Jurkat, Clone E6-1 (cell line): ENCODE data around the gene TRABD2B.

Experiments
- DNase-seq: peaks from one replicate; pipeline ENCODE4 v3.0.0-alpha.2; 2011; ENCODE audit warnings: low read depth, low spot score
- H3K4me3 ChIP-seq: 2 replicates; pipeline ENCODE4 v1.5.1; 2011; ENCODE audit warnings: mild to moderate bottlenecking, low read length, control low read depth, moderate library complexity

The TRABD2B gene

GRCh38 chr1:47996060-47996405 lies 1.2 kb downstream of the TRABD2B start:
- H3K4me3 ChIP-seq: no peak overlapping the region
- no peak for DNase-seq

- no peak for DNase-seq
- no peak overlapping the region for H3K4me3 ChIP-seq
Measured at GRCh38 chr1:47995306-47996050, 1.7 kb downstream of the TRABD2B start.

GRCh38 chr1:47993881-47994625 lies 3.1 kb downstream of the TRABD2B start:
- H3K4me3 ChIP-seq: no peak overlapping the region
- DNase-seq: no peak

GRCh38 chr1:47993416-47993740 lies 3.8 kb downstream of the TRABD2B start:
- no peak overlapping the region for H3K4me3 ChIP-seq
- no peak for DNase-seq

GRCh38 chr1:47992720-47993415 lies 4.3 kb downstream of the TRABD2B start:
- no peak for DNase-seq
- no peak overlapping the region for H3K4me3 ChIP-seq

- no peak overlapping the region for H3K4me3 ChIP-seq
- no peak for DNase-seq
Measured at GRCh38 chr1:47991673-47992072, 5.5 kb downstream of the TRABD2B start.

GRCh38 chr1:47991187-47991586 lies 6.0 kb downstream of the TRABD2B start:
- DNase-seq: no peak
- no peak overlapping the region for H3K4me3 ChIP-seq

- H3K4me3 ChIP-seq: no peak overlapping the region
- no peak for DNase-seq
Measured at GRCh38 chr1:47990286-47990685, 6.9 kb downstream of the TRABD2B start.

GRCh38 chr1:47987601-47988000 lies 9.6 kb downstream of the TRABD2B start:
- DNase-seq: no peak
- H3K4me3 ChIP-seq: no peak overlapping the region

GRCh38 chr1:47986761-47987200 lies 10.4 kb downstream of the TRABD2B start:
- no peak for DNase-seq
- no peak overlapping the region for H3K4me3 ChIP-seq

GRCh38 chr1:47985018-47985417 lies 12.2 kb downstream of the TRABD2B start:
- H3K4me3 ChIP-seq: no peak overlapping the region
- no peak for DNase-seq

GRCh38 chr1:47984175-47984789 lies 12.9 kb downstream of the TRABD2B start:
- no peak overlapping the region for H3K4me3 ChIP-seq
- no peak for DNase-seq

- no peak for DNase-seq
- no peak overlapping the region for H3K4me3 ChIP-seq
Measured at GRCh38 chr1:47983691-47984090, 13.5 kb downstream of the TRABD2B start.

GRCh38 chr1:47981667-47982350 lies 15.4 kb downstream of the TRABD2B start:
- no peak overlapping the region for H3K4me3 ChIP-seq
- DNase-seq: no peak

- DNase-seq: no peak
- H3K4me3 ChIP-seq: no peak overlapping the region
Measured at GRCh38 chr1:47980501-47980900, 16.7 kb downstream of the TRABD2B start.

- H3K4me3 ChIP-seq: no peak overlapping the region
Measured at GRCh38 chr1:47979724-47980123, 17.5 kb downstream of the TRABD2B start.

GRCh38 chr1:47978486-47978885 lies 18.7 kb downstream of the TRABD2B start:
- DNase-seq: no peak
- H3K4me3 ChIP-seq: no peak overlapping the region

More at GRCh38 chr1:47979724-47980123, 17.5 kb downstream of the TRABD2B start:
- DNase-seq: no peak

GRCh38 chr1:47976728-47977127 lies 20.5 kb downstream of the TRABD2B start:
- no peak overlapping the region for H3K4me3 ChIP-seq
- DNase-seq: no peak

- H3K4me3 ChIP-seq: no peak overlapping the region
- no peak for DNase-seq
Measured at GRCh38 chr1:47976267-47976666, 20.9 kb downstream of the TRABD2B start.
